Measurements from ENCODE around the gene WNT4. TPM values are rescaled to one million over a fixed set of nuclear protein-coding genes. Genes with fewer than 3 reads are reported as not detected.

WNT4 gene
- total and polyA plus RNA-seq, 10 of the 15 experiments (the other 5 are each of a cell fraction or from before 2014, with no cell fraction given) = 0.01 TPM; not detected in 9

GRCh38 chr1:22153660-22154437, 11.0 kb upstream of the WNT4 start:
- in situ Hi-C loops (cut with MboI) = no loop called here
- H3K27ac ChIP-seq (ENCODE audit: control insufficient read depth, insufficient read depth) = no peak overlapping the region
- no peaks in the 10 kb centered on the region for H3K36me3 ChIP-seq (ENCODE audit: control insufficient read depth in 2 of 2, insufficient read depth in 2 of 2, low read length in 1 of 2)
- no peaks in the 10 kb centered on the region for H3K27me3 ChIP-seq (replicated peaks in 1 of 2; ENCODE audit: control insufficient read depth in 2 of 2, insufficient read depth in 2 of 2, low read length in 1 of 2)
- ATAC-seq = no peak
- no peak overlapping the region for H3K4me3 ChIP-seq
- RAD21 ChIA-PET (ENCODE audit: unreplicated experiment) = no interaction called here
- SMC1A ChIA-PET (ENCODE audit: uncharacterized antibody, unreplicated experiment) = no interaction called here
- H2AFZ ChIP-seq (ENCODE audit: control insufficient read depth, low read depth, low read length) = no peak overlapping the region
- H3K9ac ChIP-seq (ENCODE audit: control insufficient read depth, insufficient read depth, low read length) = no peak overlapping the region
- DNase-seq (ENCODE audit: low read depth, low spot score) = no peak
- no TSS peak for BruUV-seq (replicated peaks)
- no peak for FAIRE-seq
- no peaks in the 10 kb centered on the region for H3K79me2 ChIP-seq (ENCODE audit: control insufficient read depth, insufficient read depth, low read length)
- POLR2A ChIA-PET = no interaction called here
- CTCF ChIA-PET = interaction anchor here (0.6 to 0.7 kb wide), 2 partner anchors 23 to 60 kb away, joined by 3 read pairs; no protein-coding TSS in a partner anchor
- no peaks in the 10 kb centered on the region for H3K9me3 ChIP-seq (replicated peaks; ENCODE audit: control insufficient read depth, insufficient read depth, low read length)
- no peaks in the 10 kb centered on the region for H4K20me1 ChIP-seq (ENCODE audit: control insufficient read depth, insufficient read depth)
- 29% methylated on average over 25 of the region's 25 CpGs for WGBS (ENCODE audit: insufficient coverage, insufficient replicate concordance, low lambda C conversion rate, missing lambda C conversion rate)
- H3K4me2 ChIP-seq (ENCODE audit: control insufficient read depth, insufficient read depth) = no peak overlapping the region
- intact Hi-C loops (cut with micrococcal nuclease; ENCODE audit: unreplicated experiment) = no loop called here
- peaks cover 5% of the 10 kb centered on the region; the same call in 1 of the 2 replicates for H3K4me1 ChIP-seq (ENCODE audit: control insufficient read depth, insufficient read depth, low read length)
- TF ChIP-seq IRF4 (IDR thresholded peaks at IDR 0.05; ENCODE audit: low read depth, low read length) (no peak), JUNB (IDR thresholded peaks at IDR 0.05) (no peak), SMAD1 (IDR thresholded peaks at IDR 0.05; ENCODE audit: low read depth, partially characterized antibody) (no peak), IRF3 (IDR thresholded peaks at IDR 0.05) (no peak), SREBF2 (IDR thresholded peaks at IDR 0.05; ENCODE audit: low read length) (no peak), ZNF384 (IDR thresholded peaks at IDR 0.05; ENCODE audit: borderline replicate concordance, low read depth, low read length) (no peak), KLF5 (IDR thresholded peaks at IDR 0.05; ENCODE audit: partially characterized antibody) (no peak), MYB (IDR thresholded peaks at IDR 0.05; ENCODE audit: borderline replicate concordance, low read depth, low read length) (no peak), CTCF (IDR thresholded peaks at IDR 0.05 in 2 of 3, conservative IDR thresholded peaks at IDR 0.05 in 1 of 3; ENCODE audit: control insufficient read depth in 2 of 3, extremely low read depth in 1 of 3, insufficient read depth in 1 of 3, low read depth in 3 of 3, low read length in 3 of 3) (no peak), CUX1 (IDR thresholded peaks at IDR 0.05; ENCODE audit: insufficient replicate concordance, low read depth, low read length) (no peak), EED (IDR thresholded peaks at IDR 0.05; ENCODE audit: low read depth) (no peak), SMARCA5 (IDR thresholded peaks at IDR 0.05) (no peak), SUPT20H (IDR thresholded peaks at IDR 0.05; ENCODE audit: borderline replicate concordance, control insufficient read depth, low read depth, low read length) (no peak), CEBPB (IDR thresholded peaks at IDR 0.05; ENCODE audit: borderline replicate concordance in 1 of 2, low read depth in 2 of 2, low read length in 2 of 2) (no peak), ETV6 (conservative IDR thresholded peaks at IDR 0.05 in 1 of 2, IDR thresholded peaks at IDR 0.05 in 1 of 2; ENCODE audit: borderline replicate concordance in 1 of 2, low read depth in 1 of 2) (no peak)
